Measurements from ENCODE around the gene CD177.
"Not testable (repeated sequence)": the region's sequence is repeated elsewhere in the genome, so short reads cannot be mapped to it uniquely, and the experiment has no call there.

The CD177 gene

DNA sequence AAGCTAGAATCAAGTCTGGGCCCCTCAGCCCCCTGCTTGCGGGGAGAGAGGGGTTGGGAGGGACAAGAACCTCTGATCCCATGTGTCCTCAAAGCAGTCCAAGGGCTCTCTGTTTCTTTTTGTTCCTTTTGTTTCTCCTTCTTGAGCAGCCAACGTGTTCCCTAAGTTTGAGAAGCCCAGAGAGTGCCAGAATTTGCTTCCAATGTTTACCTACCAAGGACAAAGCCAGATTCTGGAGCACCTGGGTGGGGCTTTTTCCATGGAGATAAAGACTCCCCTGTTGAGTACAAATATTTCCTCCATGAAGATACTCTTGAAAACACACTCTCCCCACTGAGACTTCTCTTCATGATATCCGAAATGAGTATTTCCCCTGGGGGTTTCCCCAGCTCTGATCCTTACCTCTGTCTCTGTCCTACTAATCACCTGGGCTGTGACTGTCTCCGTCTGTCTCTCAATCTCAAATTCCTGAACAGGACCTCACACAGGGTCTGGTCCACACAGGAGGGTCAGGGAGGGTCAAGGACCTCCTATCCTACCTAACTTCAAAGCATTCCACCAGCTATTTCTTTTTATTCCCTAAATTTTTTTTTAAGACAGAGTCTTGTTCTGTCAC, 27.4 kb downstream of the CD177 start:
- H3K4me3 ChIP-seq (ENCODE audit: low read length), result no peak overlapping the region
- DNase-seq (ENCODE audit: low read depth), result peak; percentile 27
- TF ChIP-seq, protein P1, sequence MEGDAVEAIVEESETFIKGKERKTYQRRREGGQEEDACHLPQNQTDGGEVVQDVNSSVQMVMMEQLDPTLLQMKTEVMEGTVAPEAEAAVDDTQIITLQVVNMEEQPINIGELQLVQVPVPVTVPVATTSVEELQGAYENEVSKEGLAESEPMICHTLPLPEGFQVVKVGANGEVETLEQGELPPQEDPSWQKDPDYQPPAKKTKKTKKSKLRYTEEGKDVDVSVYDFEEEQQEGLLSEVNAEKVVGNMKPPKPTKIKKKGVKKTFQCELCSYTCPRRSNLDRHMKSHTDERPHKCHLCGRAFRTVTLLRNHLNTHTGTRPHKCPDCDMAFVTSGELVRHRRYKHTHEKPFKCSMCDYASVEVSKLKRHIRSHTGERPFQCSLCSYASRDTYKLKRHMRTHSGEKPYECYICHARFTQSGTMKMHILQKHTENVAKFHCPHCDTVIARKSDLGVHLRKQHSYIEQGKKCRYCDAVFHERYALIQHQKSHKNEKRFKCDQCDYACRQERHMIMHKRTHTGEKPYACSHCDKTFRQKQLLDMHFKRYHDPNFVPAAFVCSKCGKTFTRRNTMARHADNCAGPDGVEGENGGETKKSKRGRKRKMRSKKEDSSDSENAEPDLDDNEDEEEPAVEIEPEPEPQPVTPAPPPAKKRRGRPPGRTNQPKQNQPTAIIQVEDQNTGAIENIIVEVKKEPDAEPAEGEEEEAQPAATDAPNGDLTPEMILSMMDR (IDR thresholded peaks at IDR 0.05; ENCODE audit: insufficient read depth, low read depth, low read length, missing control alignments), result no peak

DNA sequence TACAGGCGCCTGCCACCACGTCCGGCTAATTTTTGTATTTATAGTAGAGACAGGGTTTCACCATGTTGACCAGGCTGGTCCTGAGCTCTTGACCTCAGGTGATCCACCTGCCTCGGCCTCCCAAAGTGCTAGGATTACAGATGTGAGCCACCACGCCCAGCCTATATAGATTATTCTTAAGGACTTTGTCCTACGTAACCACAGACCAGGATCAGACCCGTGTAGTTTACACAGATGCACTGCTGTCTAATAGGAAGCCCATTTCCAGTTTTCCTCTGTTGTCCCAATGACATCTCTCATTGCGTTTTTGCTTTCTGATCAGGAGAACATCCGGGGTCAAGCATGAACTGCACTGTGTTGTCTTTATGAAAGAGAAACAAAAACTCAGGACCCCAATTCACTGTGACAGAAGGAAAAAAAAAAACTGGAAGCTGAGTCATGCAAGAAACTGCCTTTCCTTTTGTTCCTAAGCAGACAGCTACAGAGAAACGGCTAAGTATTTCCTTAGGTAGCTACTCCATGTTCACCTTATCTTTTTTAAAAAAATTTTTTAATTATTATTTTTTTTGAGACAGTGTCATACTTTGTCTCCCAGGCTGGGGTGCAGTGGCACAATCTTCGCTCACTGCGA, 29.2 kb downstream of the CD177 start:
- not testable (repeated sequence) for H3K4me3 ChIP-seq (ENCODE audit: low read length); DNase-seq (ENCODE audit: low read depth)

DNA sequence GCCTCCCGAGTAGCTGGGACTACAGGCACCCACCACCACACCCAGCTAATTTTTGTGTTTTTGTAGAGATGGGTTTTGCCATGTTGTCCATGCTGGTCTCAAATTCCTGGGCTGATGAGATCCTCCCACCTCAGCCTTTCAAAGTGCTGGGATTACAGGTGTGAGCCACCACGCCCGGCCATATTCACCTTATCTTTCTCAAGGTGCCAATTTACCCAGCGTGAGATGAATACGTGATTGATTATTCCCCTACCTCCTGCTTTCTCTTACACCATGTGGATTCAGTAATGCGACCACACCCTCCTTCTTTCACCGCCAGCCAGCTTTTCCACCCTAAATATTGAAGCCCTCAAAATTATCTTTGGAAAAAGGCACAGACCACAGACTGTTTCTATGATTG, 29.8 kb downstream of the CD177 start:
- not testable (repeated sequence) for DNase-seq (ENCODE audit: low read depth); H3K4me3 ChIP-seq (ENCODE audit: low read length)

- H3K4me3 ChIP-seq (ENCODE audit: low read length); DNase-seq (ENCODE audit: low read depth): not testable (repeated sequence)
Measured at GRCh38 chr19:43383759-43384158, 30.3 kb downstream of the CD177 start.

- H3K4me3 ChIP-seq (ENCODE audit: low read length), result not testable (repeated sequence)
- peak; percentile 87 for DNase-seq (ENCODE audit: low read depth)
Measured at GRCh38 chr19:43390903-43391551, 37.5 kb downstream of the CD177 start.

DNA sequence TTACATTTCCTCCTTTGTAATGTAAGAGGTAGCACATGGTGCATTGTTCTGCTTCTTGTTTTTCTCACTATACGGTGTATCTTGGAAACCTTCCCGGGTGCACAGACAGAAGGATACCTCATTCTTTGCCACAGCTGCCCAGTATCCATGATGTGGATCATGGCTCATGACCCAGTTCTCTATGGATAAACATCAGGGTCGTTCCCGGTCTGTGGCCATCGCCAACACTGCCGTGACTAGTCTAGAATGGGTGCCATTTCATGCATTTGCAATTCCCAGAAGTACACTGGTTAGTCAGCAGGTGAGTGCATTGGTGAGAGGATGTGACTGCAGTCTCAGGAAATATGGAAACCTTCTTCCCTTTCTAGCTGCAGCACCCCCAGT, 38.1 kb downstream of the CD177 start:
- H3K4me3 ChIP-seq (ENCODE audit: low read length); DNase-seq (ENCODE audit: low read depth): not testable (repeated sequence)

DNA sequence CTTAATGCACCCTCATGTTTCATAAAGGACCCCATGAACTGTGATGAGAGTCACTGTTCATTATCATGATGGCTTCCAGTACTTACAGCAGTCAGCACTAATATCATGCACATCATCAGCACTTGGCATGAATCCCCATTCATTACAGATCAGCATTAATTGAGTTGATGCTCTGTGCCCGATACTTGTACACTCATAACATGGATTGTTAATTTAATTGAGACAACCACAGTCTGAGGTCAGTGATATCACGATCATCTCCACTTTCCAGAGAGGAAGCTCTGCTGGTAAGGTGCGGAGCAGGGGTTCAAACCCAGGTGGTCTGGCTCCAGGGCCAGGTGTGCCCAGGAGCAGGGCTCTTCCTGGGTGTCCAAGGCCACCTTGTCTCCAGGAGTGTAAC, 40.0 kb downstream of the CD177 start:
- DNase-seq (ENCODE audit: low read depth), result not testable (repeated sequence)

GRCh38 chr19:43395561-43395960, 42.1 kb downstream of the CD177 start:
- TF ChIP-seq, protein P1 (IDR thresholded peaks at IDR 0.05; ENCODE audit: insufficient read depth, low read depth, low read length, missing control alignments), result no peak
- no peak overlapping the region for H3K4me3 ChIP-seq (ENCODE audit: low read length)
- DNase-seq (ENCODE audit: low read depth), result peak; percentile 75

More for the DNA sequence above, 40.0 kb downstream of the CD177 start:
- H3K4me3 ChIP-seq (ENCODE audit: low read length), result not testable (repeated sequence)

DNA sequence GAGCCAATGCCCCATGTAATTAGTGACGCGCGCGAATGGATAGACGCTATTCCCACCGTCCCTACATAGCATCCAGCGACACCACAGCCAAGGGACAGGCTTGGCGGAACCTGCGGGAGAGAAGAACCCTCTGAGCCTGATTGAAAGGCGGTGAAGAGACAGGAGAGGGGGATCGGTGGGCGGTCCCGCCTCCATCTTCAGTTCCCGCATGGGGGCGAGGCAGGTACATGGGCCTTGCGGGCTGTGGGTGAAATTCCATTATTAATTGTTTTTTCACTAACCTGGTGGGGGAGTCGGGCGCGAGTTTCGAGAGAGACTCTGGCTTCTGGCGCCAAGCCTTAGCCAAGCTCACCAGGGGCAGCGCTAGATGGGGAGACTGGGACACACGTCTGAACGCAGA, 52.8 kb downstream of the CD177 start:
- no peak for DNase-seq (ENCODE audit: low read depth)
- no peak overlapping the region for H3K4me3 ChIP-seq (ENCODE audit: low read length)
- TF ChIP-seq, protein P1 (IDR thresholded peaks at IDR 0.05; ENCODE audit: insufficient read depth, low read depth, low read length, missing control alignments), result no peak

DNA sequence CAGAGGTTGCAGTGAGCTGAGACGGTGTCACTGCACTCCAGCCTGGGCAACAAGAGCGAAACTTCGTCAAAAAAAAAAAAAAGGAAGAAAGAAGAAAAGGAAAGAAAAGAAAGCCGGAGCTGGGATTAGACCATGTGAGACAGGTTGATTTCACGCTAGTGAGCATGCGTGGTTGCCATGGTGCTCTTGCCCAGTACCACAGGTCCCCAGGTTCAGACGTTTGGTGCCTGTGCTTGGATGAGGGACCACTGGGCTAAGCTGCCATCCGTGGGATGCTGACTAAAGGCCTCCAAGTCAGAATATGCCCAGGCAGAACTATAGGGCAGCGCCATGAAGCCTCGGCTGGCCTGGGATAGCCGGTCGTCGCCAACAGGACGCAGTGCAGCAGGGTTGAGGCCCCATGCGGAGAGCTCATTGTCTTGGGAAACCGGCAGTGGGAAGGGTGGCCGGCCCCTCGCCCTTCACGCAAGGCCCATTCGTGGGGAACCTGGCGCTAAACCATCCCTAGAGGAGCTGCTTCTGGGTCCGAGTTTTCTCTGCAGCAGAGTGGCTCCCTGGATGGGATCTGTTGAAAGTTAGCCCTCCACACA, 54.0 kb downstream of the CD177 start:
- TF ChIP-seq, protein P1 (IDR thresholded peaks at IDR 0.05; ENCODE audit: insufficient read depth, low read depth, low read length, missing control alignments), result no peak
- H3K4me3 ChIP-seq (ENCODE audit: low read length), result no peak overlapping the region
- no peak for DNase-seq (ENCODE audit: low read depth)

Measured in epithelial cell of esophagus (primary cell).